HepG2 (cell line): ENCODE data around the gene SAMD10. TPM values are rescaled to one million over a fixed set of nuclear protein-coding genes. Genes with fewer than 3 reads are reported as not detected.

ENCODE experiments used
- ARID3A ChIP-seq: IDR thresholded peaks from 2 replicates; pipeline ENCODE4 v1.6.1; 2012; ENCODE audit warnings: low read depth, low read length, improper control_type of control experiment
- BCL6 ChIP-seq: IDR thresholded peaks from 2 replicates; pipeline ENCODE4 v1.6.1; 2016; ENCODE audit warnings: missing genetic modification reagents, missing compliant biosample characterization
- DDIT3 ChIP-seq: sonication (generic); formaldehyde crosslinking; IDR thresholded peaks from 2 replicates; pipeline ENCODE4 v1.4.0; 2020; ENCODE audit warnings: mild to moderate bottlenecking, missing genetic modification reagents
- DMAP1 ChIP-seq: IDR thresholded peaks from 2 replicates; pipeline ENCODE4 v1.6.1; 2016
- GRHL1 ChIP-seq: sonication (generic); formaldehyde crosslinking; conservative IDR thresholded peaks from 2 replicates; pipeline ENCODE4 v1.8.0; 2022; ENCODE audit warnings: missing genetic modification reagents
- MAFF ChIP-seq: IDR thresholded peaks from 2 replicates; pipeline ENCODE4 v1.6.1; 2011; ENCODE audit warnings: low read depth, low read length, improper control_type of control experiment
- MBNL3 ChIP-seq: fragments of 250-450 bp; sonication (Bioruptor Pico); conservative IDR thresholded peaks from 2 replicates; pipeline ENCODE4 v1.8.0; 2022; ENCODE audit warnings: mild to moderate bottlenecking, inconsistent platforms
- MYPOP ChIP-seq: sonication (generic); formaldehyde crosslinking; IDR thresholded peaks from 2 replicates; pipeline ENCODE4 v1.8.1; 2023; ENCODE audit warnings: mild to moderate bottlenecking, moderate library complexity, missing genetic modification reagents
- MZF1 ChIP-seq: sonication (generic); formaldehyde crosslinking; IDR thresholded peaks from 2 replicates; pipeline ENCODE4 v1.8.1; 2023; ENCODE audit warnings: mild to moderate bottlenecking, missing genetic modification reagents, borderline replicate concordance
- NFE2L1 ChIP-seq: sonication (generic); formaldehyde crosslinking; IDR thresholded peaks from 2 replicates; pipeline ENCODE4 v1.4.0; 2020; ENCODE audit warnings: missing genetic modification reagents, mild to moderate bottlenecking, borderline replicate concordance
- PHF20 ChIP-seq: sonication (generic); formaldehyde crosslinking; IDR thresholded peaks from 2 replicates; pipeline ENCODE4 v1.5.0; 2020; ENCODE audit warnings: mild to moderate bottlenecking, missing genetic modification reagents
- THRA ChIP-seq: sonication (generic); formaldehyde crosslinking; IDR thresholded peaks from 2 replicates; pipeline ENCODE4 v1.4.0; 2020; ENCODE audit warnings: missing genetic modification reagents, borderline replicate concordance
- ZBTB3 ChIP-seq: sonication (generic); formaldehyde crosslinking; IDR thresholded peaks from 2 replicates; pipeline ENCODE4 v1.4.0; 2020; ENCODE audit warnings: low read depth, mild to moderate bottlenecking, moderate library complexity, missing genetic modification reagents, borderline replicate concordance
- ZKSCAN5 ChIP-seq: sonication (generic); formaldehyde crosslinking; IDR thresholded peaks from 2 replicates; pipeline ENCODE4 v1.5.1; 2020; ENCODE audit warnings: mild to moderate bottlenecking, missing genetic modification reagents
- ZNF282 ChIP-seq: fragments of 450-650 bp; IDR thresholded peaks from 2 replicates; pipeline ENCODE4 v1.6.1; 2018; ENCODE audit not compliant: partially characterized antibody
- ZNF510 ChIP-seq: sonication (generic); formaldehyde crosslinking; IDR thresholded peaks from 2 replicates; pipeline ENCODE4 v1.4.0; 2020; ENCODE audit warnings: low read depth, mild to moderate bottlenecking, missing genetic modification reagents
- ZNF512B ChIP-seq: sonication (generic); formaldehyde crosslinking; IDR thresholded peaks from 2 replicates; pipeline ENCODE4 v1.5.1; 2020; ENCODE audit warnings: missing genetic modification reagents, mild to moderate bottlenecking, borderline replicate concordance
- ZNF644 ChIP-seq: IDR thresholded peaks from 2 replicates; pipeline ENCODE4 v1.6.1; 2016; ENCODE audit warnings: low read depth
- ZSCAN20 ChIP-seq: sonication (generic); formaldehyde crosslinking; IDR thresholded peaks from 2 replicates; pipeline ENCODE4 v1.4.0; 2020; ENCODE audit warnings: missing genetic modification reagents, mild to moderate bottlenecking, borderline replicate concordance
- polyA plus RNA-seq, 8 experiments: library from polyadenylated mRNA; depleted of rRNA in 3 of 8; stranded (reverse) in 7 of 8; unstranded in 1 of 8; fragments of >200 nt; fragmentation: Illumina TruSeq in 4 of 8; extraction: Trizol in 4 of 8; gene quantifications; 2 replicates each; pipeline versions ENCODE4 v1.2.1 to v1.2.3, GENCODE V29; 2011 to 2016; ENCODE audit warnings: low read depth in 4 of 8, missing spikeins in 1 of 8, mixed read lengths in 1 of 8; ENCODE audit not compliant: insufficient read depth in 1 of 8
- total RNA-seq, 5 experiments: library from RNA; depleted of rRNA; stranded (reverse); fragments of >200 nt; fragmentation: Illumina TruSeq; extraction: Trizol; gene quantifications; 2 replicates each; pipeline ENCODE4 v1.2.3, GENCODE V29; 2016; ENCODE audit warnings: low read depth in 1 of 5

Gene SAMD10
- total and polyA plus RNA-seq, 2 of the 13 experiments (the other 11 are each of a cell fraction or from before 2014, with no cell fraction given) = 6.1 to 11.0 TPM

GRCh38 chr20:64024141-64024990 is 44.9 kb upstream of the SAMD10 start (continued):
- no peak for TF ChIP-seq MZF1 (CRISPR knock-in tag)
- peak; percentile 90 for TF ChIP-seq ARID3A
- TF ChIP-seq THRA = peak; percentile 76
- peak; percentile 81 for TF ChIP-seq BCL6 (CRISPR knock-in tag)
- TF ChIP-seq ZNF510 (CRISPR knock-in tag) = 0 out of 2 replicates have a peak, but pooled peaks have one; percentile 20
- TF ChIP-seq ZNF644 = peak; percentile 64; the same call in 1 of the 2 replicates
- no peak for TF ChIP-seq NFE2L1
- no peak for TF ChIP-seq GRHL1
- TF ChIP-seq ZSCAN20 (CRISPR knock-in tag) = no peak
- no peak for TF ChIP-seq ZKSCAN5
- TF ChIP-seq PHF20 (CRISPR knock-in tag) = 0 out of 2 replicates have a peak, but pooled peaks have one; percentile 35
- peak; percentile 82; the same call in 1 of the 2 replicates for TF ChIP-seq ZBTB3 (CRISPR knock-in tag)
- TF ChIP-seq MAFF = no peak
- TF ChIP-seq DMAP1 (CRISPR knock-in tag) = peak; percentile 71
- no peak; the same call in 1 of the 2 replicates for TF ChIP-seq DDIT3 (CRISPR knock-in tag)
- peak; percentile 76; the same call in 1 of the 2 replicates for TF ChIP-seq MYPOP (CRISPR knock-in tag)
- 0 out of 2 replicates have a peak, but pooled peaks have one; percentile 32 for TF ChIP-seq ZNF512B
- no peak for TF ChIP-seq MBNL3 (CRISPR knock-in tag)
- TF ChIP-seq ZNF282 = no peak
